GM12801 (cell line): ENCODE results near the gene PCDHB13.
"Not testable (repeated sequence)": the region's sequence is repeated elsewhere in the genome, so short reads cannot be mapped to it uniquely, and the experiment has no call there.

Source experiments
- CTCF ChIP-seq: IDR thresholded peaks from one replicate; pipeline ENCODE4 v1.5.1; 2011; ENCODE audit warnings: control low read depth; ENCODE audit not compliant: insufficient read length; ENCODE audit errors: extremely low read depth

Gene PCDHB13

GRCh38 chr5:141213656-141214339 lies at the start of gene PCDHB13:
Gene PCDHB13 (plus strand): TSS chr5:141213919. CDS start chr5:141214124, 205 bp downstream.
- not testable (repeated sequence) for TF ChIP-seq CTCF

GRCh38 chr5:141172381-141173204 lies 41.1 kb upstream of the PCDHB13 start, which contains the start of gene PCDHB7:
Gene PCDHB7 (plus strand): TSS chr5:141172644. CDS start chr5:141172836, 192 bp downstream.
- no peak for TF ChIP-seq CTCF

DNA sequence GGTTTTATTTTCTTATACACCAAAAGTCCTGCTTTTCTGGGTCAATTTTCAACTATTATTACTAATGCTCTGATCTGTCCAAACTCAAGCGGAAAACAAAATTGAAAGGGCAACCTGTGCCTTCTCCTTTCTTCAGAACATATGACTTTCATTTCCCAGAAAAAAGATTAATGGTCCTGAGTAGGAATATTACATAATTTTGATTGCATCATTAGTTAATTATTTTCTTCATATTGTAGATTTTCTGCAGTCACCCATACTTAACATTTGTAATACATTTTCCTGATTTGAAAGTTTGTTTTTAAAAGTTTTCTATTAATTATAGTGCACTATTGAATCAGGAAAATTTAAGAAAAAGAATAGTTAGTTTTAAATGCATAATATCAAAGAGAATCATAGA lies 37.8 kb upstream of the PCDHB13 start:
- TF ChIP-seq CTCF, result no peak

DNA sequence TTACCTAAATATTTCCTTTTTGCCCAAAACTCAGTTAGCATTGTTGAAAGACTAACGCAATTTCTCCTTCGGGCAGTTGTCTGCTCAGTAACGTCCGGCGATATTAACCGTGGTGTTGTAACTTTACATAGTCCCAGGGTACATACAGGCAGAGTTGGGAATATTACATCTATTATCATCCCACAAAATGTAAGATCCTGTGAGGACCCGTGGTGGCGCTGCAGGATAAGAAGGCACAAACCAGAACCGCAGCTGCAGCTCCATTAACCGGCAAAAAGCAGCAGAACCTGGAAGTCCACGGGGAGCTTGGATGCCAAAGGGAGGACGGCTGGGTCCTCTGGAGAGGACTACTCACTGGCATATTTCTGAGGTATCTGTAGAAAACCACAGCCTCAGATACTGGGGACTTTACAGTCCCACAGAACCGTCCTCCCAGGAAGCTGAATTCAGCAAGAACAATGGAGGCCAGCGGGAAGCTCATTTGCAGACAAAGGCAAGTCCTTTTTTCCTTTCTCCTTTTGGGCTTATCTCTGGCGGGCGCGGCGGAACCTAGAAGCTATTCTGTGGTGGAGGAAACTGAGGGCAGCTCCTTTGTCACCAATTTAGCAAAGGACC lies 36.0 kb upstream of the PCDHB13 start, which contains the start of gene PCDHB8:
PCDHB8 (plus strand) TSS at position 214 of the 615 bp plus-strand sequence; CDS start at position 459, 245 bp downstream.
- not testable (repeated sequence) for TF ChIP-seq CTCF

DNA sequence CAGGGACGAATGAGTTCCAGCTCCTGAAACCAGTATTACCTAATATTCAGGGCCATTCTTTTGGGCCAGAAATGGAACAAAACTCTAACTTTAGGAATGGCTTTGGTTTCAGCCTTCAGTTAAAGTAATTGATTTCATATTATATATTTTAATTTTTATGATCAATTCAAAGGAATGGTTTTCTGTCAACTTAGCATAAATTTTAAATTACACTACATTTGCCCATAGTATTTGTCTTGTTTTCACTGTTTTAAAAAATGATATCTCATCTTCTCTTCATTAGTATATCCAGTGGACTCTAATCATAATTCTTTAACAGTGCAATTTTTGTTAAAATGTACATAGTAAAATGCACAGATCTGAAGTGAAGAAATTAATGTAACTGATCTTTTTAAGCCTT lies 33.4 kb upstream of the PCDHB13 start:
- no peak for TF ChIP-seq CTCF

- no peak for TF ChIP-seq CTCF
Measured at GRCh38 chr5:141182248-141182647, 31.5 kb upstream of the PCDHB13 start, which contains the start of gene PCDHB16. Gene PCDHB16 (plus strand): TSS chr5:141182387. CDS start chr5:141182560, 173 bp downstream.

GRCh38 chr5:141186897-141187512 lies 26.7 kb upstream of the PCDHB13 start, which contains the start of gene PCDHB9:
Gene PCDHB9 (plus strand): TSS chr5:141187161. CDS start chr5:141187319, 158 bp downstream.
- no peak for TF ChIP-seq CTCF
